H9 (cell line): ENCODE measurements around the gene DOCK1. TPM values are rescaled to one million over a fixed set of nuclear protein-coding genes. Genes with fewer than 3 reads are reported as not detected.

Source experiments
- DNase-seq: peaks from one replicate; pipeline ENCODE4 v3.0.0-alpha.2; 2017
- H2AFZ ChIP-seq: one replicate; pipeline ENCODE4 v1.6.1; 2013; ENCODE audit warnings: mild to moderate bottlenecking, low read length, control low read depth, moderate library complexity
- H2AK5ac ChIP-seq: 2 replicates; pipeline ENCODE4 v1.6.1; 2013; ENCODE audit warnings: low read length, control low read depth, mixed read lengths; ENCODE audit not compliant: insufficient read length
- H2BK120ac ChIP-seq: one replicate; pipeline ENCODE4 v1.6.1; 2013; ENCODE audit warnings: low read depth, mild to moderate bottlenecking, low read length, control low read depth, inconsistent platforms; ENCODE audit not compliant: poor library complexity, severe bottlenecking
- H2BK12ac ChIP-seq: 2 replicates; pipeline ENCODE4 v1.6.1; 2013; ENCODE audit warnings: low read length, control low read depth, mixed read lengths, low read depth; ENCODE audit not compliant: insufficient read length
- H2BK15ac ChIP-seq: 2 replicates; pipeline ENCODE4 v1.6.1; 2013; ENCODE audit warnings: low read depth, low read length, control low read depth
- H2BK20ac ChIP-seq: one replicate; pipeline ENCODE4 v1.6.1; 2013; ENCODE audit warnings: low read depth, mild to moderate bottlenecking, low read length, control low read depth, inconsistent platforms; ENCODE audit not compliant: poor library complexity, severe bottlenecking
- H2BK5ac ChIP-seq: 2 replicates; pipeline ENCODE4 v1.6.1; 2013; ENCODE audit warnings: low read length, control low read depth, mixed read lengths; ENCODE audit not compliant: insufficient read length
- H3K14ac ChIP-seq: 2 replicates; pipeline ENCODE4 v1.6.1; 2013; ENCODE audit warnings: low read length, control low read depth; ENCODE audit not compliant: insufficient read depth
- H3K18ac ChIP-seq: 2 replicates; pipeline ENCODE4 v1.6.1; 2013; ENCODE audit warnings: low read depth, mild to moderate bottlenecking, mixed read lengths, low read length, control low read depth; ENCODE audit not compliant: insufficient read length
- H3K23ac ChIP-seq: 2 replicates; pipeline ENCODE4 v1.6.1; 2013; ENCODE audit warnings: low read length, control low read depth, mixed read lengths, low read depth; ENCODE audit not compliant: insufficient read length
- H3K23me2 ChIP-seq: 2 replicates; pipeline ENCODE4 v1.6.1; 2013; ENCODE audit warnings: low read depth, mild to moderate bottlenecking, mixed read lengths, low read length, control low read depth; ENCODE audit not compliant: insufficient read length, poor library complexity, severe bottlenecking
- H3K27ac ChIP-seq: 2 replicates; pipeline ENCODE4 v1.5.1; 2013; ENCODE audit warnings: low read length, control low read depth, mixed read lengths, low read depth; ENCODE audit not compliant: insufficient read length
- H3K27me3 ChIP-seq: 2 replicates; pipeline ENCODE4 v1.6.1; 2013; ENCODE audit warnings: low read length, control low read depth, inconsistent platforms; ENCODE audit not compliant: insufficient read depth
- H3K4ac ChIP-seq: 2 replicates; pipeline ENCODE4 v1.6.1; 2013; ENCODE audit warnings: low read depth, mild to moderate bottlenecking, control low read depth, inconsistent platforms, low read length, moderate library complexity
- H3K4me1 ChIP-seq: 2 replicates; pipeline ENCODE4 v1.6.1; 2013; ENCODE audit warnings: low read length, control low read depth, inconsistent platforms; ENCODE audit not compliant: insufficient read depth
- H3K4me2 ChIP-seq: 2 replicates; pipeline ENCODE4 v1.6.1; 2013; ENCODE audit warnings: low read length, control low read depth, mixed read lengths; ENCODE audit not compliant: insufficient read length, insufficient read depth
- H3K56ac ChIP-seq: 2 replicates; pipeline ENCODE4 v1.6.1; 2013; ENCODE audit warnings: low read depth, mild to moderate bottlenecking, mixed read lengths, low read length, control low read depth; ENCODE audit not compliant: insufficient read length
- H3K79me1 ChIP-seq: 2 replicates; pipeline ENCODE4 v1.6.1; 2013; ENCODE audit warnings: low read depth, mild to moderate bottlenecking, moderate library complexity, low read length, control low read depth, inconsistent platforms; ENCODE audit not compliant: insufficient read depth, poor library complexity, severe bottlenecking
- H3K79me2 ChIP-seq: 2 replicates; pipeline ENCODE4 v1.6.1; 2013; ENCODE audit warnings: low read length, control low read depth, inconsistent platforms; ENCODE audit not compliant: insufficient read depth
- H3K9ac ChIP-seq: 2 replicates; pipeline ENCODE4 v1.6.1; 2013; ENCODE audit warnings: low read length, control low read depth, mixed read lengths; ENCODE audit not compliant: insufficient read length; ENCODE audit errors: extremely low read depth
- H3K9me3 ChIP-seq: one replicate; pipeline ENCODE4 v1.6.1; 2013; ENCODE audit warnings: low read depth, low read length, inconsistent platforms; ENCODE audit not compliant: control insufficient read depth
- H3T11ph ChIP-seq: one replicate; pipeline ENCODE4 v1.6.1; 2013; ENCODE audit warnings: mild to moderate bottlenecking, low read length, control low read depth, inconsistent platforms
- H4K20me1 ChIP-seq: one replicate; pipeline ENCODE4 v1.6.1; 2013; ENCODE audit not compliant: control insufficient read depth, insufficient read length, insufficient read depth
- H4K5ac ChIP-seq: 2 replicates; pipeline ENCODE4 v1.6.1; 2013; ENCODE audit warnings: low read depth, mild to moderate bottlenecking, mixed read lengths, low read length, control low read depth; ENCODE audit not compliant: insufficient read length
- H4K8ac ChIP-seq: replicated peaks from 2 replicates; pipeline ENCODE4 v1.6.1; 2013; ENCODE audit warnings: low read length, control low read depth, mixed read lengths, low read depth; ENCODE audit not compliant: insufficient read length
- H4K91ac ChIP-seq: 2 replicates; pipeline ENCODE4 v1.6.1; 2013; ENCODE audit warnings: low read depth, mild to moderate bottlenecking, moderate library complexity, mixed read lengths, low read length, control low read depth; ENCODE audit not compliant: insufficient read length
- H3K27ac Mint-ChIP-seq, 3 experiments: 2 replicates in 2 of 3; 3 replicates in 1 of 3; pipeline ENCODE4 v1.8.0; 2020 to 2021; ENCODE audit warnings: mixed read lengths in 3 of 3, mild to moderate bottlenecking in 1 of 3, moderate library complexity in 1 of 3
- H3K27me3 Mint-ChIP-seq: 2 replicates; pipeline ENCODE4 v1.8.0; 2021; ENCODE audit warnings: low read depth, mild to moderate bottlenecking, moderate library complexity, mixed read lengths
- H3K36me3 Mint-ChIP-seq, 3 experiments: 2 replicates in 2 of 3; 3 replicates in 1 of 3; pipeline ENCODE4 v1.8.0; 2020 to 2021; ENCODE audit warnings: low read depth in 3 of 3, mixed read lengths in 3 of 3; ENCODE audit not compliant: insufficient read depth in 1 of 3
- H3K4me1 Mint-ChIP-seq, 2 experiments: 2 replicates each; pipeline ENCODE4 v1.8.0; 2020; ENCODE audit warnings: mixed read lengths in 2 of 2
- H3K4me3 Mint-ChIP-seq, 2 experiments: 2 replicates in 1 of 2; 3 replicates in 1 of 2; pipeline ENCODE4 v1.8.0; 2020 to 2021; ENCODE audit warnings: mild to moderate bottlenecking in 2 of 2, mixed read lengths in 2 of 2, moderate library complexity in 1 of 2
- H3K9me3 Mint-ChIP-seq, 2 experiments: 2 replicates in 1 of 2; 3 replicates in 1 of 2; pipeline ENCODE4 v1.8.0; 2020; ENCODE audit warnings: mild to moderate bottlenecking in 2 of 2, mixed read lengths in 2 of 2, moderate library complexity in 1 of 2
- WGBS: extraction: QIAGEN DNeasy Blood & Tissue Kit; methylation state at CpG from one replicate; pipeline ENCODE4 v1.1.7; 2013; ENCODE audit warnings: missing lambda C conversion rate, low lambda C conversion rate, mixed read lengths; ENCODE audit not compliant: insufficient read length; ENCODE audit errors: extremely low coverage; 5-methylcytosine and 5-hydroxymethylcytosine counted together
- total RNA-seq: library from RNA; stranded (reverse); gene quantifications from 2 replicates; pipeline ENCODE4 v1.2.1, GENCODE V29; 2021
- TF ChIP-seq, protein P1 (sequence below): fragments of 200-600 bp; sonication (generic); conservative IDR thresholded peaks from 3 replicates; pipeline ENCODE4 v1.8.0; 2021; ENCODE audit warnings: antibody characterized with exemption, mild to moderate bottlenecking

Gene DOCK1
- total RNA-seq, 1 experiment from 2014 or later, result 57.0 TPM

DNA sequence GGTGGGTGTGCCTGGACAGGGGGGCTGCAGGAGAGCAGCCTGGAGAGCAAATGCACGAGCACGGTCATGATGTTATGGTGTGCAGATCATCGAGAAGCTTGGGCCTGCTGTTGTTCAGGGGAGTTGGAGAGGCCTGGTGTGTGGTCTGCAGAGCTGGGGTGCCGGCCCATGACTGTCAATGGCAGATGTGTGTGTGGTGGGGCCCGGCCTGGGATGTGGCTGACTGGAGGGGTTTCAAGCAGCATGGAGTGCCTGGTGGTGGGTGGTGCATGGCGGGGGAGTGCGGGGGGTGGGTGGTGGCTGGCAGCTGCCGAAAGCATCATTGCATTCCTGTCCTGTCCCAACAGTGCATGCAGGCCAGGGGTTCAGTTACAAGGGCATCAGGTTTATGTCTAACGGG is 122.6 kb downstream of the DOCK1 start:
- H3K27ac Mint-ChIP-seq, result peak overlapping the region in 1 of 3 experiments; percentile 94; a peak in 3 of 7 replicates
- no peak for DNase-seq
- no peaks in the 10 kb centered on the region for H3K4me1 Mint-ChIP-seq

More for the DNA sequence above, 122.6 kb downstream of the DOCK1 start:
- H3K27ac ChIP-seq, result no peak overlapping the region
- no peaks in the 10 kb centered on the region for H3K9me3 ChIP-seq
- Mint-ChIP-seq H3K27me3 (no peaks in the 10 kb centered on the region), H3K9me3 (no peaks in the 10 kb centered on the region), H3K36me3 (peaks cover 33 to 77% (median 70%) of the 10 kb centered on the region in 3 experiments), H3K4me3 (no peak overlapping the region)
- no peak overlapping the region for H4K5ac ChIP-seq
- H2BK5ac ChIP-seq, result no peak overlapping the region
- no peak overlapping the region for H3K9ac ChIP-seq
- no peaks in the 10 kb centered on the region for H3K79me2 ChIP-seq
- H2AK5ac ChIP-seq, result no peak overlapping the region
- TF ChIP-seq, protein P1, sequence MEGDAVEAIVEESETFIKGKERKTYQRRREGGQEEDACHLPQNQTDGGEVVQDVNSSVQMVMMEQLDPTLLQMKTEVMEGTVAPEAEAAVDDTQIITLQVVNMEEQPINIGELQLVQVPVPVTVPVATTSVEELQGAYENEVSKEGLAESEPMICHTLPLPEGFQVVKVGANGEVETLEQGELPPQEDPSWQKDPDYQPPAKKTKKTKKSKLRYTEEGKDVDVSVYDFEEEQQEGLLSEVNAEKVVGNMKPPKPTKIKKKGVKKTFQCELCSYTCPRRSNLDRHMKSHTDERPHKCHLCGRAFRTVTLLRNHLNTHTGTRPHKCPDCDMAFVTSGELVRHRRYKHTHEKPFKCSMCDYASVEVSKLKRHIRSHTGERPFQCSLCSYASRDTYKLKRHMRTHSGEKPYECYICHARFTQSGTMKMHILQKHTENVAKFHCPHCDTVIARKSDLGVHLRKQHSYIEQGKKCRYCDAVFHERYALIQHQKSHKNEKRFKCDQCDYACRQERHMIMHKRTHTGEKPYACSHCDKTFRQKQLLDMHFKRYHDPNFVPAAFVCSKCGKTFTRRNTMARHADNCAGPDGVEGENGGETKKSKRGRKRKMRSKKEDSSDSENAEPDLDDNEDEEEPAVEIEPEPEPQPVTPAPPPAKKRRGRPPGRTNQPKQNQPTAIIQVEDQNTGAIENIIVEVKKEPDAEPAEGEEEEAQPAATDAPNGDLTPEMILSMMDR, result no peak
- no peak overlapping the region for H2AFZ ChIP-seq
- H2BK20ac ChIP-seq, result no peak overlapping the region
- H3K79me1 ChIP-seq, result no peaks in the 10 kb centered on the region
- H3K14ac ChIP-seq, result no peak overlapping the region; the same call in 1 of the 2 replicates
- no peak overlapping the region for H3K4me2 ChIP-seq
- H4K20me1 ChIP-seq, result no peaks in the 10 kb centered on the region
- no peak overlapping the region for H3K18ac ChIP-seq
- H2BK120ac ChIP-seq, result no peak overlapping the region
- no peak overlapping the region for H3K23ac ChIP-seq
- H4K8ac ChIP-seq, result no peak overlapping the region
- H3T11ph ChIP-seq, result no peak overlapping the region
- H3K4me1 ChIP-seq, result no peaks in the 10 kb centered on the region
- H3K56ac ChIP-seq, result no peak overlapping the region
- no CpG with 5 or more reads among the region's 9 CpGs for WGBS
- H4K91ac ChIP-seq, result no peak overlapping the region
- no peak overlapping the region for H2BK15ac ChIP-seq
- no peak overlapping the region for H3K4ac ChIP-seq
- H3K23me2 ChIP-seq, result no peaks in the 10 kb centered on the region
- no peak overlapping the region for H2BK12ac ChIP-seq
- no peaks in the 10 kb centered on the region for H3K27me3 ChIP-seq
